ENCODE measurements around the gene TOX4. TPM values are rescaled to one million over a fixed set of nuclear protein-coding genes. Genes with fewer than 3 reads are reported as not detected.
"Not testable (repeated sequence)": the region's sequence is repeated elsewhere in the genome, so short reads cannot be mapped to it uniquely, and the experiment has no call there.

Gene TOX4
- total RNA-seq, 1 donor from 2014 or later: 26.1 TPM

- DNase-seq: no peak
Observed at GRCh38 chr14:21535545-21536417, 58.8 kb downstream of the TOX4 start.

GRCh38 chr14:21536418-21537089 is 59.6 kb downstream of the TOX4 start:
- DNase-seq: no peak

- DNase-seq: no peak
Observed at GRCh38 chr14:21537090-21537424, 60.1 kb downstream of the TOX4 start.

- no peak for DNase-seq
Observed at GRCh38 chr14:21539189-21539940, 62.4 kb downstream of the TOX4 start.

- DNase-seq: no peak
Observed at GRCh38 chr14:21541413-21542074, 64.5 kb downstream of the TOX4 start.

- no peak for DNase-seq
Observed at GRCh38 chr14:21543521-21543960, 66.5 kb downstream of the TOX4 start.

GRCh38 chr14:21543963-21544362 is 67.0 kb downstream of the TOX4 start:
- DNase-seq: no peak

GRCh38 chr14:21544588-21544987 is 67.6 kb downstream of the TOX4 start:
- DNase-seq: not testable (repeated sequence)

Small RNA genes within 50 kb of the gene (small RNA-seq; reads per million reads assigned to genes)
- gene RN7SL650P (ENCODE audit: low replicate concordance): not detected

Other genes with a start within 250 kb of the TOX4 start
- 415 TPM for gene HNRNPC, start 207.8 kb upstream of the TOX4 start, total RNA-seq
- gene RPGRIP1, start 197.1 kb upstream of the TOX4 start, total RNA-seq: 0.10 TPM
- 58.1 TPM for gene SUPT16H, start 93.2 kb upstream of the TOX4 start, total RNA-seq
- 50.4 TPM for gene CHD8, start 21.1 kb upstream of the TOX4 start, total RNA-seq
- gene RAB2B, start 236 bp upstream of the TOX4 start, total RNA-seq: 38.3 TPM
- 48.2 TPM for gene METTL3, start 34.1 kb downstream of the TOX4 start, total RNA-seq
- 4.9 TPM for gene SALL2, start 49.2 kb downstream of the TOX4 start, total RNA-seq
- not detected for gene OR10G3, start 102.9 kb downstream of the TOX4 start, total RNA-seq
- gene OR10G2, start 157.7 kb downstream of the TOX4 start, total RNA-seq: not detected
- not detected for gene OR4E2, start 176.6 kb downstream of the TOX4 start, total RNA-seq
- not detected for gene OR4E1, start 196.6 kb downstream of the TOX4 start, total RNA-seq